Calu3 (cell line): ENCODE measurements around the gene TRIM42. TPM values are rescaled to one million over a fixed set of nuclear protein-coding genes. Genes with fewer than 3 reads are reported as not detected.

Experiments
- BruUV-seq: library from RNA; stranded (reverse); fragments of 400-500 nt; replicated peaks from 2 replicates; lab custom pipeline; 2021; lab: Mats Ljungman, UMichigan
- CTCF ChIA-PET: fragments of 300-600 bp; sonication (Branson Sonifier 250); formaldehyde crosslinking; loops from one replicate; lab custom pipeline; 2022; ENCODE audit warnings: antibody characterized with exemption; lab: Charles Lee
- DNase-seq: peaks from one replicate; pipeline ENCODE4 v3.0.0; 2022
- H3K27ac Mint-ChIP-seq: one replicate; pipeline ENCODE4 v1.8.0; 2022; ENCODE audit warnings: mixed read lengths; ENCODE audit not compliant: unreplicated experiment
- H3K27me3 Mint-ChIP-seq: one replicate; pipeline ENCODE4 v1.8.0; 2022; ENCODE audit warnings: mixed read lengths; ENCODE audit not compliant: unreplicated experiment
- H3K36me3 Mint-ChIP-seq: one replicate; pipeline ENCODE4 v1.8.0; 2022; ENCODE audit warnings: mild to moderate bottlenecking, moderate library complexity, mixed read lengths; ENCODE audit not compliant: insufficient read depth, unreplicated experiment
- H3K4me1 Mint-ChIP-seq: one replicate; pipeline ENCODE4 v1.8.0; 2022; ENCODE audit warnings: mild to moderate bottlenecking, low read depth, mixed read lengths; ENCODE audit not compliant: unreplicated experiment
- H3K4me3 Mint-ChIP-seq: one replicate; pipeline ENCODE4 v1.8.0; 2022; ENCODE audit warnings: mild to moderate bottlenecking, low read depth, moderate library complexity, mixed read lengths; ENCODE audit not compliant: unreplicated experiment
- H3K9me3 Mint-ChIP-seq: one replicate; pipeline ENCODE4 v1.8.0; 2022; ENCODE audit warnings: low read depth, mixed read lengths; ENCODE audit not compliant: unreplicated experiment
- CTCF ChIP-seq: fragments of 200-600 bp; IDR thresholded peaks from one replicate; pipeline ENCODE4 v1.8.0; 2022; ENCODE audit warnings: antibody characterized with exemption; ENCODE audit not compliant: unreplicated experiment
- intact Hi-C: fragments of 100-400 bp; cut with micrococcal nuclease; formaldehyde crosslinking; loops from one replicate; pipeline ENCODE4 v1.10.0; 2022; ENCODE audit not compliant: unreplicated experiment
- total RNA-seq: library from RNA; stranded (reverse); gene quantifications from 2 replicates; pipeline ENCODE4 v1.2.3, GENCODE V29; 2022

TRIM42 gene
- total RNA-seq, 1 experiment from 2014 or later, result not detected

GRCh38 chr3:140703496-140703895, 25.6 kb downstream of the TRIM42 start:
- Mint-ChIP-seq H3K27me3 (no peaks in the 10 kb centered on the region), H3K27ac (no peak overlapping the region), H3K4me1 (no peaks in the 10 kb centered on the region), H3K36me3 (no peaks in the 10 kb centered on the region), H3K4me3 (no peak overlapping the region), H3K9me3 (peaks cover 7% of the 10 kb centered on the region)
- no TSS peak for BruUV-seq
- CTCF ChIA-PET, result interaction anchor here (0.6 to 1.4 kb wide), 3 partner anchors 10 to 44 kb away, joined by 3 to 8 read pairs (median 4); partner anchors contain the start of gene TRIM42
- no peak for DNase-seq
- intact Hi-C loops, result no loop called here
- TF ChIP-seq CTCF, result no peak

- no peak overlapping the region for H3K27ac Mint-ChIP-seq
- no peak for DNase-seq
- peaks cover 5% of the 10 kb centered on the region for H3K9me3 Mint-ChIP-seq
- no peaks in the 10 kb centered on the region for H3K27me3 Mint-ChIP-seq
- TF ChIP-seq CTCF, result no peak
- H3K4me1 Mint-ChIP-seq, result no peaks in the 10 kb centered on the region
- intact Hi-C loops, result no loop called here
- no peak overlapping the region for H3K4me3 Mint-ChIP-seq
- no TSS peak for BruUV-seq
- CTCF ChIA-PET, result interaction anchor here (1.3 kb wide), 1 partner anchor 16 kb away, joined by 3 read pairs; no protein-coding TSS in a partner anchor
- H3K36me3 Mint-ChIP-seq, result no peaks in the 10 kb centered on the region
Observed at GRCh38 chr3:140704733-140705132, 26.9 kb downstream of the TRIM42 start.

GRCh38 chr3:140705954-140706353, 28.1 kb downstream of the TRIM42 start:
- Mint-ChIP-seq H3K36me3 (no peaks in the 10 kb centered on the region), H3K4me1 (no peaks in the 10 kb centered on the region), H3K9me3 (peaks cover 5% of the 10 kb centered on the region), H3K4me3 (no peak overlapping the region), H3K27me3 (no peaks in the 10 kb centered on the region), H3K27ac (no peak overlapping the region)
- CTCF ChIA-PET, result no interaction called here
- no peak for TF ChIP-seq CTCF
- BruUV-seq, result no TSS peak
- no peak for DNase-seq
- intact Hi-C loops, result no loop called here

GRCh38 chr3:140706360-140706759, 28.5 kb downstream of the TRIM42 start:
- intact Hi-C loops, result no loop called here
- Mint-ChIP-seq H3K27me3 (no peaks in the 10 kb centered on the region), H3K36me3 (no peaks in the 10 kb centered on the region), H3K9me3 (peaks cover 5% of the 10 kb centered on the region), H3K27ac (no peak overlapping the region), H3K4me1 (no peaks in the 10 kb centered on the region), H3K4me3 (no peak overlapping the region)
- DNase-seq, result no peak
- CTCF ChIA-PET, result no interaction called here
- no TSS peak for BruUV-seq
- no peak for TF ChIP-seq CTCF
